T-helper 1 cell treated with Interleukin-12 subunit alpha and Interleukin-12 subunit beta and Interleukin-4 antibody, amounts not matched to agents 30 ng/mL and 1 ng/mL, for 36 hours (primary cell): ENCODE data around the gene VGLL1. TPM values are rescaled to one million over a fixed set of nuclear protein-coding genes. Genes with fewer than 3 reads are reported as not detected.

Experiments used
- intact Hi-C: fragments of 100-400 bp; cut with micrococcal nuclease; formaldehyde crosslinking; loops from one replicate; pipeline ENCODE4 v1.15.1; 2024
- total RNA-seq: library from RNA; stranded (reverse); gene quantifications from 2 replicates; pipeline ENCODE4 v1.2.3, GENCODE V29; 2022

The VGLL1 gene, protein sequence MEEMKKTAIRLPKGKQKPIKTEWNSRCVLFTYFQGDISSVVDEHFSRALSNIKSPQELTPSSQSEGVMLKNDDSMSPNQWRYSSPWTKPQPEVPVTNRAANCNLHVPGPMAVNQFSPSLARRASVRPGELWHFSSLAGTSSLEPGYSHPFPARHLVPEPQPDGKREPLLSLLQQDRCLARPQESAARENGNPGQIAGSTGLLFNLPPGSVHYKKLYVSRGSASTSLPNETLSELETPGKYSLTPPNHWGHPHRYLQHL
- not detected in 2 replicates for total RNA-seq

DNA sequence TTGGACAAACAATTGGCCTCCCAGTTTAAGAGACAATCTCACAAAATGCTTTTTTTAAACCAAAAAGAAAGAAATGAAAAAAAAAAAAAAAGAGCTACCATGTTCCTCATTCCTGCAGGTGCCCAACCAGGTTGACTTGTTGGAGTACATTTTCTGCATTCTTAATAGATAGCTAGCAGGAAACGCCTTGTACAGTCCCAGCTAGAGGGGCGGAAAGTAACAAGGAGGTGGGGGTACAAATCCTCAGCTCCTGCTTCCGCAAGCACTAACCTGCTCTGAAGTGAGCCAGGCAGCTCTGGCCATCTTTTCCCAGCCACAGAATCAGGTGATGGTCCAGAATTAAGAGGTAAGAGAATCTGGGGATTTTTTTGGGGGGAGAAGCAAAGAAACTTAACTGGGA is at the start of gene VGLL1:
Gene VGLL1, plus strand, starts transcription at position 265 of the 400 bp plus-strand sequence. CDS start 3,806 bp downstream, outside the sequence.
- intact Hi-C loops: no loop called here

DNA sequence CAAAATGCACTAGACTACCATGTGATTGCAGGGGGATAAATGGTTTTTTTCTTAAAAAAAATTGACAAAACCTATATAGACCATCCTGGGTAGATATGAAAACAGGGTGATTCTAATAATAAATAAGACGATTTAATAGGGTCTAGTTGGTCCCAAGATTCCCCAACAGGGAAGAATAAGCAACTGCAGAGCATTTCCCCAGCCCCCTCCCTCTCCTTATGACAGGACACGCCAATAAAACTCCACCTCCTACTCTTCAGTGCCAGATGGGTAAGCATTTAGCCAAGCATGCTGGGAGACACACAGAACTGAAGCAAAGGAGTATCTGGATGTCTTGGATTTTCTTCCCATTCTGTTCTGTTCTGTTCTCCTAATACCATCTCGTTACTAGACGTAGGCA is 44.4 kb upstream of the VGLL1 start, which contains the start of gene BRS3:
Gene BRS3, plus strand, starts transcription at position 301 of the 400 bp plus-strand sequence. CDS start 168 bp downstream, outside the sequence.
- intact Hi-C loops: no loop called here

DNA sequence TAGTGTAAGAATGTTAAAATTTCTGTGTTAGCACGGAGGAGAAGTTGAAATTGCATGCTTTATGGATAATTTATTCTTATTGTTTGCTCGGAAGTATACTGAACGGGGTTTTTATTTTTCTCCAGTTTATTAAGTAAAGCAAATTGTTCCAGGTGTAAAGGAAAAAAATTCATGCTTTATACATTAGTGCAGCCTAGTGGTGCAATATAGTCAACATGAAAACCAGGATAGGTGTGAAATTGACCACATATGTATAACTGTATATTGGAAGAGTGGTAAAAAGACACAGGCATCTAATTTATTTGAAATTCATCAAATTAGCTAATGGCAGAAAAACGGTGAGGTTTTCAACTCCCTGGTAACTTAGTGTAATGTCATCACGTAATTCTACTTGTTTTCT is 43.3 kb upstream of the VGLL1 start:
- intact Hi-C loops: no loop called here

DNA sequence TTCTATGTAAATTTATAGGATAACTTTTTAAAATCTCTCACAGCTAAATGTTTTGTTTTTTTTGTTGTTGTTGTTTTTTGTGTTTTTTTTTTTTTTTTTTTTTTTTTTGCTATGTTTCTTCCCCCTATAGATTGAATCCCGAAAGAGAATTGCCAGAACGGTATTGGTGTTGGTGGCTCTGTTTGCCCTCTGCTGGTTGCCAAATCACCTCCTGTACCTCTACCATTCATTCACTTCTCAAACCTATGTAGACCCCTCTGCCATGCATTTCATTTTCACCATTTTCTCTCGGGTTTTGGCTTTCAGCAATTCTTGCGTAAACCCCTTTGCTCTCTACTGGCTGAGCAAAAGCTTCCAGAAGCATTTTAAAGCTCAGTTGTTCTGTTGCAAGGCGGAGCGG is 40.2 kb upstream of the VGLL1 start:
- intact Hi-C loops: loop anchor here (10.0 kb wide), 2 partner anchors 467 to 563 kb away; no protein-coding TSS in a partner anchor

DNA sequence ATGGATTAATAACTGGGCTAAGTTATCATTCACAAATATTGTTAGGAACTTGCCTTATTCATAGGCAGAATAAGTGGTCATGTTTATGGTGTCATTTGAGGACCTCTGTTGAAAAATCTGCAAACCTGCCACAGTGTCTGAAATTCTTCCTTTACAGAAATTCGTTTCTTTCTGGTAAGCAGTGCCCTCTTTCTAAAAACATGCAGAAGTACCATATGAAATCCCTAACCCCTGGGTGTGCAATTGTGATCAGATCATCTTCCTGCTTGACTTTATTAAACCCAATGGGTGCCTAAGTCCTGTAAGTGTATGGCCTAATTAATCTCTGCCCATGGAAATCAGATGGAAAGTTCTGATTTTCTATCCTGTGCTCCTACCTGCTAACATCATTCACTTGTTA is 39.0 kb upstream of the VGLL1 start:
- intact Hi-C loops: loop anchor here (10.0 kb wide), 2 partner anchors 468 to 562 kb away; no protein-coding TSS in a partner anchor

DNA sequence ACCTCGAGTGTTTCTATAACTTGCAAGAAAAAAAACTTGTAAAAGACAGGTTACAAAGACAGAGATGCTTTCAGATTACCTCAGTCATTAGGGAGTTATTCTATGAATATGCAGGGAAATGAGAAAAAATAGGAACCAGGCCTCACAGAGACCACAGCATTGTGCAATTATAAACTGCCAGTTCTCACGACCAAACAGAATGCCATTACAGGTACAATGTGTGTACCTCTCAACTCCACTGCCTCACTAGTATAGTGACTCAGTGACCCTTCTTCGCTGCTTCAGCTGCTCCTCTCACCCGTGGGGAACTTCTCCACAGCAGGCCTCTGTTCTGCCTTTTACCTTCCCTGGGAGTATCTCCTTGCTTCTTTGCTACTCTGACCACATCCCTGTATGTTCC is 37.0 kb upstream of the VGLL1 start:
- intact Hi-C loops: loop anchor here (5.0 to 10.0 kb wide), 3 partner anchors 157 to 560 kb away; no protein-coding TSS in a partner anchor

DNA sequence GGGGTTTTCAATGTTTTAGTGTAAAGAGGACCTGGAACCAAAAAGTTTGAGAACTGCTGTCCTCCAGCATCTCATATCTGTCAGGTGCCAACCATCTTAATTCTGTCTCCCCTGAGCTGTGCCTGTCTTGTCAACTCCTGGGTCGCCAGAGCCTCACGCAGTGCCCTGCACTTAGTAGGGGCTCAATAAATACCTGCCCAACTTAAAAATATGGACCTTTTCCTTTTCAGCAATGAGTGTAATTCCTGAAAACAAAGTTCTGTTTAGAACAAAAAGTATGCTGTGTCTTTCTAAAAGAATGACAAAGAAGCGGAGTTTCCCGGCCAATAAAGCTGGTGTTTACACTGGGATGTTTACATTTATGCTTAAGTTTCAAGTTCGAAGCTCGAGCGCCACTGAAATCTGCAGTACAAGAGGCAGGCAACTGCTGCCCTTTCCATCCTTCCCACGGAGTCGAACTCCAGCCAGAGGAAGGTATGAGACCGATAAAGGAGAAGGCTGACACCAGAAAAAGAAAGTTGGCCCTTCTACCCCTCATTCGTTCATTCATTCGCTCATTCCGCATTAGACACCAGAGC is 35.7 kb upstream of the VGLL1 start:
- intact Hi-C loops: loop anchor here (1.0 to 10.0 kb wide), 13 partner anchors 26 to 1689 kb away; partner anchors contain the start of genes INTS6L, MAP7D3, RBMX and SLC9A6

DNA sequence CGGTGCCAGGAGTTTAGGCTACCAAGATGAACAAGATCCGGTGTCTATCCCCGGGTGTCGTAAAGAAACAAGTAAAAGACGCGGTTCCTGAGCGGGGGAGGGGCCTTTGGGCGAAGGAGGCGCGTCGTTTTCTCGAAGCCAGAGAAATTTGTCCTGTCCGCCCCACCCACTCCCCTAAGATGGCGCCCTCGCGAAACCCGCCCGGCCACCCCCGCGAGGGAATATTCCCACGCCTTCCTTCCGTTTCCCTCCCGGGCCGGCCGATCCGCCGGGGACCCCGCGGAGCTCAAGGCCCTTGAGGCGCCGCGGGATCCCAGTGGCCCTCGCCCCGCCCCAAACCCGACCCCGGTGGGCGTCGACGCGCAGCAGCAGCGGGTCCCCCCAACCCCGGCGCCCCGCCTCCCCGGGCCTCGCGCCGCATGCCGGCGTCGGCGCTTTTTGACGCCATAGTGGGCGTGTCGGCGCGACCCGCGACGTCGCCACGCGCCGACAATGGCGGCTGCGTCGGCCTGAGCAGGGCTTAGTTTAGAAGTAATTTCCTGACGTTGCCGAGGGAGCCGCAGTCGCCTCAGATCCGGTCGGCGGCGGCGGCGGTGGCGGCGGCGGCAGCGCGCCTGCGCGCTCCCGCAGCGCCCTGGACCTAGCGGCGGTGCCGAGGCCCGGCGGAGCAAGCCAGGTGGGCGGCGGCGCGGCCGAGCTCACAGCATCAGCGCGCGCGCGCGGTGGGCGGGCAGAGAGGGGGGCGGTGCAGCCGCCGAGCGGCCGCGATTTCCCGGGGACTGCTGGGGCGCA is 35.1 kb upstream of the VGLL1 start:
- intact Hi-C loops: loop anchor here (1.0 to 10.0 kb wide), 18 partner anchors 25 to 1690 kb away; partner anchors contain the start of genes FHL1, INTS6L, MAP7D3 and RBMX

DNA sequence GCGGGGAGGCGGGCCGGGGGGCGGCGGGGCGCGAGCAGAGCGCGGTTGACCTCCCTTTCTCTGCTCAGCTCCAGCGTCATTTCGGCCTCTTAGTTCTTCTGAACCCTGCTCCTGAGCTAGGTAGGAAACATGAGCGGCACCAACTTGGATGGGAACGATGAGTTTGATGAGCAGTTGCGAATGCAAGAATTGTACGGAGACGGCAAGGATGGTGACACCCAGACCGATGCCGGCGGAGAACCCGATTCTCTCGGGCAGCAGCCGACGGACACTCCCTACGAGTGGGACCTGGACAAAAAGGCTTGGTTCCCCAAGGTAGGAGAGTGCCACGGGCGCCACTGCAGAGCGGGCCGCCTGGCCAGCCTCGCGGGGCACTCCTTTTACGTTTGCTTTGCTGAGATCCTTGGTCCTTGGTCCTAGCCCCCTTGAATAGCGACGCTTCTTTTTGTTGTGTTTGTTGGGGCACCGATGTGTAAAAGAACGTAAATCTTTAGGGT is 34.4 kb upstream of the VGLL1 start, which contains the start of gene HTATSF1:
Gene HTATSF1, plus strand, starts transcription at position 37 of the 497 bp plus-strand sequence. Its CDS starts 93 bp downstream, at position 130.
- intact Hi-C loops: loop anchor here (1.0 to 10.0 kb wide), 14 partner anchors 80 to 1691 kb away; partner anchors contain the start of genes FHL1, INTS6L and SLC9A6

DNA sequence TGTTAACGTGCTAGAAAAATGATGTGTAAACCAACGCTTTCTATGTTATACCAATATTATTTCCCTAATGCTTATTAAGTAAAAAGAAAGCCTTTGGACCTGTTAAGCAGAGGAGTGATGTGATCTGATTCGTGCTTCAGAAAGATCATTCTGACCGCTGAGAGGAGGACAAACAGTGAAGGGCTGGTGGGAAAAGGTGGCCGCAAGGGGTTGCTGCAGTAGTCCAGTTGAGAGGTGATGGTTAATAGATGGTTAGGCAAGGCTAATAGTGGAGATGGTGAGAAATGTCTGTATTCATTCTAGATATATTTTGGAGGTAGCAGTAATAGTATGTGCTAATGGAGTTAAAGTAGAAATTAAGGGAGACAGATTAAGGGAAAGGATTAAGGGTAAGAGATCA is 12.9 kb upstream of the VGLL1 start:
- intact Hi-C loops: no loop called here

DNA sequence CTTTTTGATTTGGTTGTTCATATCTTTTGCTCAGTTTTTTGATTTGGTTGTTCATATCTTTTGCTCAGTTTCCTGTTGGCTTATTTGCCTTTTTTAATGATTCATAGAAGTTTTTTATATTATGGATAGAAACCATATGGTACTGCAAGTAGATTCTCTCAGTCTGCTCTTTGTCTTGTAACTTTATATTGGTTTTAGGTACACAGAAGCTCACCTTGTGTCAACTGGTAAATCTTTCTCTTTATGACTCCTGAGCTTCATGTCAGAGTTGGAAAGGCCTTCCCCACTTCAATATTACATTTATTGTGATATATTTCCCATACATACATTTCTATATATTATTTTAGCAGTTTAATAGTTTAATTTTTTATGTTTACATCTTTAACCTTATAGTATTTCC is 8.2 kb upstream of the VGLL1 start:
- intact Hi-C loops: loop anchor here (2.0 kb wide), 1 partner anchor 21 kb away; no protein-coding TSS in a partner anchor

DNA sequence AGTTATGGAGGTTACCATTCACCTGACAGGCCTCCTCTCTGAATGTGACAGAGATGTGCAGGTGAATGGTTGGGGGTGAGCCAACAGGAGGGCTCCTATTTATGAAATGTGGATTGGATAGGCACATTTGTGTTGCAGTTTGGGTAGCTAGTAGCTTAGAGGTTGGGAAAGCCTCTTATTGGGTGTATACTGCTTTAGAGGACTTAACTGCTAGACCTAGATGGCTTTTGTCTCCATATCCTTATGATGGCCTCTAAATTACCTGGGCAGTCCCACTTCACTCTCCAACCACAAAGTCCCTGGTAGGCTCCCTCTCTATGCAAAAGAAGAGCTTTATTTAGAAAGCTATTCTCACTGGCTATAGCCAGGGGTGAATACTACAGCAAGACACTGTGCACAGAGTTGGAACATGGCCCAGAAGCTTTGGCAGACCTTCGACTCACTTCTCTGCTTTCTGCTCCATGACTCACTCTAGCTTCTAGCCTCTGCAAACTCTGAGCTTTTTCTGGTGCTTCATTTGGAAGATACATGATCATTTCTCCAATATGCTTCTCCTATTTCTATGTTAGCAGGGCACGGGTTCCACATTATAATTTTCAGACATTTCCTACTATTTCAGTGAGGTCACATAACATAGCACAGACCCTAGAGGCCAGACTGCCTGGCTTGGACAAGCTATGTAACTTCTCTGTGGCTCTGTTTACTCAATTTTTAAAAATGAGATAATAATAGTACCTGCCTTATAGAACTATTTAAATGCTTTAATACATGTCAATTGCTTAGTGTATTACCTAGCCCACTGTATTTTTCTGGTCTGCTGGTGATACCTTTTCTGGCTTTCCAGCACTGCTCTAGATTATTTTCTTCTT is 6.0 kb upstream of the VGLL1 start:
- intact Hi-C loops: no loop called here

DNA sequence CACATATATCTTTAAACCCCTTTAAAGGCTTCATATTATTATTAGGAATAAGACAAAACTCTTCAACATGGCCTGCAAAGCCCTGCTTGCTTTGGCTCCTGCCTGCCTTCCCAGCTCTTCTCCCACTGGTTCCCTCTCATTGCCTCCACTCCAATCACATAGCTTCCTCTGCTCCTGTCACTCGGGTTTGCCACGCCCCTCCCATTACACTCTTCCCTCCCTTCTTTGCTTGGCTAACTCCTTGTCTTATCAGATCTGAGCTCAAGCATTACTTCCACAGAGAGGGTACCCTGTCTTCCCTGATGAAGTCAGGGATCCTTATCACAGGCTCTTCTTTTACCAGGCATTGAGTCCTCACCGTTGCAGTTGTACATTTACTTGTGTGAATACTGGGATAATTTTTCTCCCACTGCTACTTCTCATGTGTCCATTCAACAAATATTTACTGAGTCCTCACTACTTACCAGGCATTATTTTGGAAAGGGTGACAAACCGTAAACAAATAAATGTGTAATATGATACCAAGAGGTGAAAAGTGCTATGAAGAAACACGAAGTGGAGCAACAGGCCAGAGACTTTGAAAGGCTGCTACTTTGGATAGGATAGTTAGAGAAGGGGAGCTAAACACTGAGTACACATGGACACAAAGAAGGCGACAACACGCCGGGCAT is 3.2 kb upstream of the VGLL1 start:
- intact Hi-C loops: no loop called here

DNA sequence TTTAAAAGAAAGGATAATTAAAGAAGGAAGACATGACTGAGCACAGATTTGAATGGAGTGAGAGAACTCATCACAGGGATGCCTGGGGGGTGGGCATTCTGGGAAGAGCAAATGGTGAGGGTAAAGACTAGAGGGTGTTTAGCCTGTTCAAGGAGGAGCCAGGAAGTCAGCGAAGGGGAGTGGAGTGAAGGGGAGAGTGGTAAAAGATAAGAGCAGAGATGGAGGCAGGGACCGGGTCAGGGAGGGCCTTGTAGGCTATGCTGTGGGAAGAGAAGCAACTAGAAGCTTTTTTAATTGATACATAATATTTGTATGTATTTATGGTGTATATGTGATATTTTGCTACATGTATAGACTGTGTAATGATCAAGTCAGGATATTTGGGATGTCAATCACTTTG is 2.2 kb upstream of the VGLL1 start:
- intact Hi-C loops: no loop called here

DNA sequence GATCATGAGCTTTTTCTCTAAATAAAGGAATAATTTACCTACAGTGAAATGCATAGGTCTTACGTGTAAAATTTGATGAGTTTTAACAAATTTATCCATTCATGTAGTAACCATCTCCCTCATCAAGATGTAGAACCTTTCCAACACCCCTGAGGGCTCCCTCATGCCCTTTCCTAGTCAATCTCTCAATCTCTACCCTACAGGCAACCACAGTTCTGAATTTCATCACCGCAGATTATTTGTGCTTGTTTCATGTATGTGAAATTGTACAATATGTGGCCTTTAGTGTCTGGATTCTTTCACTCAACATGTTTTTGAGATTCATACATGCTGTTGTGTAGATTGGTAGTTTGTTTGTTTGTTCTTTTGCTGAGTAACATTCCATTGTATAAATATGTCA is 2.1 kb downstream of the VGLL1 start:
- intact Hi-C loops: no loop called here

DNA sequence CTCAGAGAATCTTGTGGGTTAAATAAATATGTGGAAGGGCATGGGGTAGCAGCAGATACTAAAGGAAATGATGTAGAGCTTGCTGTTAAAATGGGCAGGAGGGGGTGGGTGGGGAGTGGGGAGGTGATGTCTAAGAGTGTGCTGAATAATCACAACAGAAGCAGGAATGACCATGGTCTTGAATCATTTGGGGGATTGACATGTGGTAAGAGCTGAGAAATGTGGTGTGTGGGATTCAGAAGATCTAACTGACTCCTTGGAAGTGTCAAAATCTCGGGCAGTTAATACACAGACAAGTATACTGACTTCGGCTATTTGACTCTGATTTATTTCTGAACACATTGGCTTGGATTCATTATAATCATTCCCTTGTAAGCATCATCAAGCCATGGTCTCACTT is 6.8 kb downstream of the VGLL1 start:
- intact Hi-C loops: no loop called here

DNA sequence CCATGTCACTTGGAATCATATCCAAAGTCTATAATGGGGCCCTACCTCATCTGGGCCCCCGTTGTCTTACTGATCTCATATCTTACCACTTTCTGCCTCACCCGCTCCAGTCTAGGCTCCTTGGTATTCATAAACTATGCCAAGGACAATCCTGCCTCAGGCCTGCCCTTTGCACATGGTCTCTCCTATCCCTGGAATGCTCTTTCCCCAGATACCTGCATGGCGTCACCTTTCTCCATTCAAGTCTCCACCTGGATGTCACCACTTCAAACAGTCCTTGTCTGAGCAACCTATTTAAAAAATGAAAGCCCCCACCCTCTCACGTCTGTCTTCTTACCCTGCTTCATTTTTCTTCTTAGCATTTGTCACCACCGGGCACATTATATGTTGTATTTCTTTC is 8.2 kb downstream of the VGLL1 start:
- intact Hi-C loops: no loop called here

DNA sequence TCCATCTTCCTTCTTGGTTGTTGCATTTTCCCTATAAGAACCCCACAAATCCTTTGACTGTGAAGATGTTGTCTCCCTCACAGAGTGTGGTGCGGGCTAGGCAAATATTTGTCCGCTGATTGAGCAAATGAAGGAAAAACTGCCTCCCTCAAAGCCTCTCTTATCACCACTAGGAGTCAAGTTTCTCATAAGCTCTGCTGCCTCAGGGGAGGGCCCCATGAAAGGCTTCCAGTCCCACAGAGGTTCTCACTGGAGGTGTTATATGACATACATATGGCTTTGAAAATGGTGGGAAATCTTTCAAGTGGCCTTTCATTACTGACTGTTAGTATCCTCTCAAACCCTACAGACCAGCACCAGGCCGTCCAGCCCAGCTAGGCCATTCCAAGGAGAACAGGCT is 9.3 kb downstream of the VGLL1 start:
- intact Hi-C loops: no loop called here

DNA sequence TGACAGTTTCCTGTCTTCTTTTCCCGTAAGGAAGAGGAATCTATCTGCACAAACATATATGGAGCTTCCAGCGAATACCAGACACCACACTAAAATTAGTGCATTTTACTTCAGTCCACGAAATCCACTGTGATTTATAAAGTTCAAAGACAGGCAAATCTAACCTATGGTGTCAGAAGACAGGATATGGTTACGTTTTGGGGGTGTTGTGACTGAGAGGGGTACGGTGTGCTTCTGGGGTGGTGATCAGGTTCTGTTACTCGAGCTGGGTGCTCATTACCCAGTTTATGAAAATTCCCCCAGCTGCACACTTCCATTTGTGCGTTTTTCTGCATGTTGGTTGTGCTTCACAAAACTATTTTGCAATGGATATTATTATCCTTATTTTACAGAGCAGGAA is 10.3 kb downstream of the VGLL1 start:
- intact Hi-C loops: no loop called here

DNA sequence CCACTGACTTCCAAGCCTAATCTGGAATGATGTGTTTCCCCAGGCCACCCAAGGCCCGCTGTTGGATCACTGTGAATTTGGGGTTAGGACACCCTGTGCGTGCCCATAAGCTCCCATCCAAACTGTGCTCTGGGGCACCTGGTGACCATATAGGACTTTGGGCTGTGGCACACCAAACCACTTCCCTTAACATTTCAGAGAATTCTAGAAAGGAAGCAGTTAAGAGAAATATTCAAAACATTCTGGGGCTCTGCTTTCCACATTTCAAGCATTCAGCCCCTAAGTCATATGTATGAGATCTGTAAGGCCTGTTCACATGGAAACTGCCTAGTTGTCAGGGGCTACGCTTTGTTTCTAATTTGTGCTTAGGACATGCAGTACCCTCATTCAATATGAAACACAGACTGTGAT is 14.4 kb downstream of the VGLL1 start:
- intact Hi-C loops: no loop called here
